CD14-positive monocyte (primary cell): Measurements from ENCODE around the gene EXOC3L4. TPM values are rescaled to one million over a fixed set of nuclear protein-coding genes. Genes with fewer than 3 reads are reported as not detected.

ENCODE experiments used
- DNase-seq, 3 donors: peaks; one replicate each; pipeline ENCODE4 v3.0.0-alpha.2; 2011 to 2022
- H2AFZ ChIP-seq: 2 replicates; pipeline ENCODE4 v1.6.0; 2012; ENCODE audit warnings: mild to moderate bottlenecking, low read depth, low read length, inconsistent platforms; ENCODE audit not compliant: insufficient read depth, poor library complexity, severe bottlenecking
- H3K27ac ChIP-seq, 2 donors: 1 replicate in 1 of 2; 2 replicates in 1 of 2; pipeline ENCODE4 v1.5.1; 2012 to 2013; ENCODE audit warnings: low read length in 2 of 2, control low read depth in 1 of 2, inconsistent platforms in 1 of 2, low read depth in 1 of 2, mild to moderate bottlenecking in 1 of 2
- H3K27me3 ChIP-seq, 2 donors: one replicate each; pipeline versions ENCODE4 v1.6.0 to v1.6.1; 2011 to 2013; ENCODE audit warnings: low read length in 2 of 2; ENCODE audit not compliant: control insufficient read depth in 2 of 2, insufficient read depth in 2 of 2
- H3K36me3 ChIP-seq, 2 donors: replicated peaks in 1 of 2; 1 replicate in 1 of 2; 2 replicates in 1 of 2; pipeline versions ENCODE4 v1.5.1 to v1.6.1; 2012 to 2013; ENCODE audit warnings: low read length in 2 of 2, control low read depth in 1 of 2, inconsistent platforms in 1 of 2, mild to moderate bottlenecking in 1 of 2; ENCODE audit not compliant: insufficient read depth in 2 of 2, control insufficient read depth in 1 of 2
- H3K4me1 ChIP-seq, 2 donors: 1 replicate in 1 of 2; 2 replicates in 1 of 2; pipeline versions ENCODE4 v1.5.1 to v1.6.1; 2012 to 2013; ENCODE audit warnings: low read length in 2 of 2, control low read depth in 1 of 2, inconsistent platforms in 1 of 2, mild to moderate bottlenecking in 1 of 2, moderate library complexity in 1 of 2; ENCODE audit not compliant: insufficient read depth in 2 of 2, control insufficient read depth in 1 of 2
- H3K4me2 ChIP-seq: replicated peaks from 2 replicates; pipeline ENCODE3; 2012; ENCODE audit warnings: low read length, moderate library complexity, mild to moderate bottlenecking; ENCODE audit not compliant: poor library complexity, severe bottlenecking; ENCODE audit errors: extremely low read depth
- H3K4me3 ChIP-seq, 3 experiments: fragments of 200-600 bp in 1 of 3; sonication (generic) in 1 of 3; replicated peaks in 1 of 3; 1 replicate in 2 of 3; 2 replicates in 1 of 3; pipeline ENCODE4 v1.5.1; 2011 to 2013; ENCODE audit warnings: low read length in 3 of 3, mild to moderate bottlenecking in 3 of 3, control low read depth in 2 of 3, low read depth in 2 of 3, inconsistent platforms in 1 of 3, moderate library complexity in 1 of 3
- H3K79me2 ChIP-seq: 2 replicates; pipeline ENCODE4 v1.6.0; 2012; ENCODE audit warnings: mild to moderate bottlenecking, control low read depth, inconsistent platforms, low read length, moderate library complexity; ENCODE audit not compliant: insufficient read depth
- H3K9ac ChIP-seq: 2 replicates; pipeline ENCODE4 v1.6.0; 2017; ENCODE audit warnings: low read length, mild to moderate bottlenecking; ENCODE audit not compliant: insufficient read depth, poor library complexity, severe bottlenecking
- H3K9me3 ChIP-seq, 2 donors: replicated peaks in 1 of 2; 1 replicate in 1 of 2; 2 replicates in 1 of 2; pipeline versions ENCODE4 v1.5.1 to v1.6.1; 2012 to 2013; ENCODE audit warnings: low read length in 2 of 2, control low read depth in 1 of 2; ENCODE audit not compliant: control insufficient read depth in 1 of 2, insufficient read depth in 1 of 2
- H4K20me1 ChIP-seq: 2 replicates; pipeline ENCODE4 v1.6.0; 2012; ENCODE audit warnings: mild to moderate bottlenecking, low read length, control low read depth, moderate library complexity; ENCODE audit not compliant: insufficient read depth
- H3K27ac Mint-ChIP-seq, 7 donors: one replicate each; pipeline ENCODE4 v1.8.0; 2020; ENCODE audit warnings: mild to moderate bottlenecking in 7 of 7, mixed read lengths in 7 of 7, moderate library complexity in 6 of 7, inconsistent platforms in 2 of 7
- H3K27me3 Mint-ChIP-seq, 3 donors: one replicate each; pipeline ENCODE4 v1.8.0; 2021 to 2022; ENCODE audit warnings: low read depth in 3 of 3, mild to moderate bottlenecking in 3 of 3, mixed read lengths in 3 of 3, moderate library complexity in 3 of 3, inconsistent platforms in 1 of 3
- H3K36me3 Mint-ChIP-seq, 2 donors: one replicate each; pipeline ENCODE4 v1.8.0; 2020; ENCODE audit warnings: mixed read lengths in 2 of 2, inconsistent platforms in 1 of 2, mild to moderate bottlenecking in 1 of 2
- H3K4me1 Mint-ChIP-seq: one replicate; pipeline ENCODE4 v1.8.0; 2020; ENCODE audit warnings: mild to moderate bottlenecking, mixed read lengths
- H3K4me3 Mint-ChIP-seq, 2 donors: one replicate each; pipeline ENCODE4 v1.8.0; 2020; ENCODE audit warnings: mild to moderate bottlenecking in 2 of 2, mixed read lengths in 2 of 2, moderate library complexity in 1 of 2
- H3K9me3 Mint-ChIP-seq, 7 donors: one replicate each; pipeline ENCODE4 v1.8.0; 2020 to 2022; ENCODE audit warnings: mixed read lengths in 7 of 7, mild to moderate bottlenecking in 6 of 7, moderate library complexity in 6 of 7, inconsistent platforms in 2 of 7
- WGBS: methylation state at CpG from one replicate; pipeline ENCODE4 v1.1.5; 2013; ENCODE audit warnings: missing lambda C conversion rate; ENCODE audit not compliant: insufficient coverage; 5-methylcytosine and 5-hydroxymethylcytosine counted together
- intact Hi-C, 2 donors: fragments of 100-400 bp; cut with micrococcal nuclease; formaldehyde crosslinking; loops; one replicate each; pipeline versions ENCODE4 v1.15.0 to v1.15.1; 2023
- polyA plus RNA-seq, 3 donors: library from polyadenylated mRNA; depleted of rRNA in 1 of 3; unstranded in 2 of 3; stranded (reverse) in 1 of 3; fragments of 300-500 nt in 2 of 3; fragments of >200 nt in 1 of 3; fragmentation: Illumina TruSeq in 2 of 3; gene quantifications; 1 replicate in 2 of 3; 2 replicates in 1 of 3; pipeline ENCODE4 v1.2.3, GENCODE V29; 2012 to 2021
- TF ChIP-seq, protein P1 (sequence below): fragments of 200-600 bp; IDR thresholded peaks from one replicate; pipeline ENCODE4 v1.8.0; 2022; ENCODE audit warnings: antibody characterized with exemption, mild to moderate bottlenecking

EXOC3L4 gene
- polyA plus RNA-seq, 3 donors, result 0.17 TPM; not detected in 2

DNA sequence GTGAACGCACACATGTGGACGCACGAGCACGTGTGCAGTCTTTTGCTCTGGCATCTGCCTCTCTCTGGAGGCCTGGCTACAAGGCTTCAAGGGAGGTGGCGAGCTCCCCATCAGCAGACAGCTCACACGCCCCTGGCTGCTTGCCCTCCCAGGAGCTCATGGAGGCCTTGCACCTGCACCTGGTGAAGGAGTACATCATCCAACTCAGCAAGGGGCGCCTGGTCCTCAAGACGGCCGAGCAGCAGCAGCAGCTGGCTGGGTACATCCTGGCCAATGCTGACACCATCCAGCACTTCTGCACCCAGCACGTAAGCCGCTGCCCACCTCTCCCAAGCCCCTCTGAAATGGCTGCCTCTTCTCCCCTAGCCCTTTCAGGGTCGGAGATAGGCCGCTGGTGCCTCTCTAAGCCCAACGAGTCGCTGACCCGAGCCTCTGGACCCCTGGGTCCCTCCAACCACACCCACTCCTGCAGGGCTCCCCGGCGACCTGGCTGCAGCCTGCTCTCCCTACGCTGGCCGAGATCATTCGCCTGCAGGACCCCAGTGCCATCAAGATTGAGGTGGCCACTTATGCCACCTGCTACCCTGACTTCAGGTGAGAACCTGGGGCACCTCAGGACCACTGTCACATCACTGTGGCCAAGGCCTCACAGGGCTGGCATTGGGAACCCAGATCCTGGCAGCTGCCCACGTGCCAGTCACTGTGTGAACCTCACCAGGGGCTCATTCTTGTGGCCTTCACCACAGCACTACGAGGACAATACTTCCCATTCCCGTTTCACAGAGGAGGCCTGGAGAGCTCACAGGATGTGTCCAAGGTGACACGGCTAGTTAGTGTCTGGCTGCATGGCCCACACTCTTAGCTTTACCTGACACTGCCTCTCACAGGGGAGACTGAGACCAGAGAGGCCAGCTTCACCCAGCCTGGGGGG is 39.0 kb downstream of the EXOC3L4 start:
- Histone ChIP-seq H3K4me1 (peaks cover 15 to 51% of the 10 kb centered on the region in 2 donors), H4K20me1 (peaks cover 98% of the 10 kb centered on the region), H3K9me3 (no peaks in the 10 kb centered on the region), H3K9ac (no peak overlapping the region), H3K4me3 (no peak overlapping the region), H3K79me2 (peaks cover 33% of the 10 kb centered on the region), H3K27ac (no peak overlapping the region), H2AFZ (no peak overlapping the region), H3K4me2 (no peak overlapping the region), H3K27me3 (no peaks in the 10 kb centered on the region), H3K36me3 (peaks cover 82 to 88% of the 10 kb centered on the region in 2 donors)
- intact Hi-C loops, result no loop called here
- H3K27ac Mint-ChIP-seq, result no peak overlapping the region
- H3K9me3 Mint-ChIP-seq, result no peaks in the 10 kb centered on the region
- H3K36me3 Mint-ChIP-seq, result peaks cover 83 to 89% of the 10 kb centered on the region in 2 donors
- TF ChIP-seq, protein P1, sequence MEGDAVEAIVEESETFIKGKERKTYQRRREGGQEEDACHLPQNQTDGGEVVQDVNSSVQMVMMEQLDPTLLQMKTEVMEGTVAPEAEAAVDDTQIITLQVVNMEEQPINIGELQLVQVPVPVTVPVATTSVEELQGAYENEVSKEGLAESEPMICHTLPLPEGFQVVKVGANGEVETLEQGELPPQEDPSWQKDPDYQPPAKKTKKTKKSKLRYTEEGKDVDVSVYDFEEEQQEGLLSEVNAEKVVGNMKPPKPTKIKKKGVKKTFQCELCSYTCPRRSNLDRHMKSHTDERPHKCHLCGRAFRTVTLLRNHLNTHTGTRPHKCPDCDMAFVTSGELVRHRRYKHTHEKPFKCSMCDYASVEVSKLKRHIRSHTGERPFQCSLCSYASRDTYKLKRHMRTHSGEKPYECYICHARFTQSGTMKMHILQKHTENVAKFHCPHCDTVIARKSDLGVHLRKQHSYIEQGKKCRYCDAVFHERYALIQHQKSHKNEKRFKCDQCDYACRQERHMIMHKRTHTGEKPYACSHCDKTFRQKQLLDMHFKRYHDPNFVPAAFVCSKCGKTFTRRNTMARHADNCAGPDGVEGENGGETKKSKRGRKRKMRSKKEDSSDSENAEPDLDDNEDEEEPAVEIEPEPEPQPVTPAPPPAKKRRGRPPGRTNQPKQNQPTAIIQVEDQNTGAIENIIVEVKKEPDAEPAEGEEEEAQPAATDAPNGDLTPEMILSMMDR, result no peak
- peaks cover 2 to 6% (median 6%) of the 10 kb centered on the region in 3 donors for H3K27me3 Mint-ChIP-seq
- DNase-seq, result peak in 1 of 3 donors; percentile 7
- 95% methylated on average over 18 of the region's 25 CpGs for WGBS
- H3K4me1 Mint-ChIP-seq, result peaks cover 32% of the 10 kb centered on the region
- H3K4me3 Mint-ChIP-seq, result no peak overlapping the region

DNA sequence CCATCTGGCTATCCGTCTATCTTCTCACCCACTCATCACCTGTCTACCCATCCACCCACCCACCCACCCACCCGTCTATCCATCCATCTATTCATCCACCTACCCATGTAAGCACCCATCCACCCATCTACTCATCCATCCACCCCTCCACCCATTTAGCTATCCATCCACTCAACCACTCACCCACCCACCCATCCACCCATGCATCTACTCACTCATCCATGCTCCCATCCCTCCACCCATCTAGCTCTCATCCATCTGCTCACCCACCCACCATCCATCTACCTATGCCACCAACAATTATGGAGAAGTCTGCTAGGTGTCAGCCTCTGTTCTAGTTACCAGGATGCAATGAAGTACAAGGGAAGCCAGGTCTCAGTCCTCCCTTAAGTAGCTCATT is 39.9 kb downstream of the EXOC3L4 start:
- Histone ChIP-seq H4K20me1 (peaks cover 88% of the 10 kb centered on the region), H3K27ac (peak overlapping the region in 1 of 2 donors; percentile 31), H3K79me2 (peaks cover 23% of the 10 kb centered on the region), H3K4me1 (peaks cover 15 to 50% of the 10 kb centered on the region in 2 donors), H3K36me3 (peaks cover 73 to 79% of the 10 kb centered on the region in 2 donors), H3K4me2 (no peak overlapping the region), H3K9ac (no peak overlapping the region), H3K27me3 (peaks cover 0 to 6% of the 10 kb centered on the region in 2 donors), H3K9me3 (no peaks in the 10 kb centered on the region), H3K4me3 (no peak overlapping the region), H2AFZ (no peak overlapping the region)
- Mint-ChIP-seq H3K27ac (peak overlapping the region in 2 of 7 donors; percentile 48 to 64), H3K4me3 (no peak overlapping the region), H3K4me1 (peaks cover 32% of the 10 kb centered on the region), H3K36me3 (peaks cover 74 to 80% of the 10 kb centered on the region in 2 donors), H3K27me3 (peaks cover 6 to 16% (median 12%) of the 10 kb centered on the region in 3 donors), H3K9me3 (no peaks in the 10 kb centered on the region)
- WGBS, result 60% methylated on average over 1 of the region's 2 CpGs
- TF ChIP-seq, protein P1, result no peak
- DNase-seq, result peak in 1 of 3 donors; percentile 4
- intact Hi-C loops, result no loop called here
